Esophagus (tissue), 2 donors: ENCODE measurements around the gene TNFSF4. TPM values are rescaled to one million over a fixed set of nuclear protein-coding genes. Genes with fewer than 3 reads are reported as not detected.

Experiments used
- H3K27ac ChIP-seq, 2 donors: one replicate each; pipeline ENCODE4 v1.5.1; 2013; ENCODE audit warnings: low read depth in 2 of 2, mild to moderate bottlenecking in 2 of 2, inconsistent platforms in 1 of 2, low read length in 1 of 2, moderate library complexity in 1 of 2
- H3K27me3 ChIP-seq, 2 donors: one replicate each; pipeline ENCODE4 v1.6.1; 2013; ENCODE audit warnings: low read length in 2 of 2, control low read depth in 1 of 2, mild to moderate bottlenecking in 1 of 2; ENCODE audit not compliant: insufficient read depth in 2 of 2, control insufficient read depth in 1 of 2
- H3K36me3 ChIP-seq, 2 donors: one replicate each; pipeline ENCODE4 v1.6.1; 2013; ENCODE audit warnings: low read length in 1 of 2; ENCODE audit not compliant: control insufficient read depth in 2 of 2, insufficient read depth in 2 of 2
- H3K4me1 ChIP-seq, 2 donors: one replicate each; pipeline ENCODE4 v1.6.1; 2013; ENCODE audit warnings: low read length in 1 of 2; ENCODE audit not compliant: control insufficient read depth in 2 of 2, insufficient read depth in 2 of 2
- H3K4me3 ChIP-seq, 2 donors: one replicate each; pipeline ENCODE4 v1.5.1; 2013; ENCODE audit warnings: low read length in 2 of 2, mild to moderate bottlenecking in 2 of 2, low read depth in 1 of 2, moderate library complexity in 1 of 2
- H3K9me3 ChIP-seq, 2 donors: one replicate each; pipeline ENCODE4 v1.6.1; 2013; ENCODE audit warnings: mild to moderate bottlenecking in 2 of 2, low read depth in 1 of 2, low read length in 1 of 2, moderate library complexity in 1 of 2; ENCODE audit not compliant: control insufficient read depth in 2 of 2, insufficient read depth in 1 of 2
- WGBS, 2 donors: extraction: QIAGEN DNeasy Blood & Tissue Kit; methylation state at CpG; one replicate each; pipeline ENCODE4 v1.1.7; 2013; 5-methylcytosine and 5-hydroxymethylcytosine counted together
- polyA plus RNA-seq, 2 donors: library from polyadenylated mRNA; stranded (reverse); fragments of 200-250 nt; gene quantifications; one replicate each; pipeline ENCODE4 v1.2.3, GENCODE V29; 2013
- donor health status: healthy with polysubstance abuse.
- donor health status: Bipolar disorder and iron deficiency.

TNFSF4 gene
- polyA plus RNA-seq, 2 donors = 0.08 to 0.16 TPM

DNA sequence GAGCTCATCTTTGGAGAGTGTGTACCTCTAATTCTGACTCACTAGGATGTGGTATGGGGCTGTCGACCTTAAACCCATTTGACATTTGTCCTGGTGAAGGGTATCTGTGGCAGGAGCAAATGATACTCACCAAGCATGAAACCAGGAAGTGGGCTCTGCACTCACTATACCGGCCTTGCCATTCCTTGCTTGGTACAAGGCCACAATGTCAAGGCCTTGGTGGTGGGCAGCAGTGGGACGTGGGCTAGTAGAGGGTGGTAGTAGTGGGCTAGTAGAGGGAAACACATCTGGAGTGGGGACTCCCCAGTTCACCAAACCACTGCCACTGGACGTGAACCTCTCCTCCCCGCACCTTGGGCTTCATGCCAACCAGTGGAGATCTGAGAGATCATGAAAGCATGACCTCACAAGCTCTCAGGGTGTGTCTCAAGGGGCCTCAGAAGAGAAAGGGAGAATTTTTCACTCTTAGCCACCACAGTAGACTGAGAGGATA is 11.5 kb downstream of the TNFSF4 start:
- no peaks in the 10 kb centered on the region for H3K27me3 ChIP-seq
- no peak overlapping the region for H3K27ac ChIP-seq
- H3K9me3 ChIP-seq = no peaks in the 10 kb centered on the region
- no peaks in the 10 kb centered on the region for H3K4me1 ChIP-seq
- 71 to 77% methylated on average over 5 of the region's 5 CpGs for WGBS, 2 donors
- H3K4me3 ChIP-seq = no peak overlapping the region
- H3K36me3 ChIP-seq = no peaks in the 10 kb centered on the region

DNA sequence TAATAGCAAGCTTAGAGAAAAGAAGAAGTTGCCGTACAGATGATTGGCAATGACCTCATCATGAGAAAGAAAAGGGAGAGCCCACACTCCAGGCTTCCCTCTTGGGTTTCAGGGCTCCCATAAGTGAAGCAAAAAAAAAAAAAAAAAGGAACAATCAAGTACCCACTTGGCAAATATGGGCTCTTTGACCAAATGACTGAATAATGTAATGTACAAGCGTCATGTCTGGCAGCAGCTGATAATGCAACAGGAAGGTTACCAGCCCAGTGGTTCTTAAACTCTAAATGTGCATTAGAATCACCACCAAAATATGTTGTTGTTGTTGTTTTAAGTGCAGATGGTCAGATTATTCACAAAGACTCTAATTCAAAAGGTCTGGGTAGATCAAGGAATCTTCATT is 13.5 kb downstream of the TNFSF4 start:
- Histone ChIP-seq H3K27ac (no peak overlapping the region), H3K27me3 (no peaks in the 10 kb centered on the region), H3K36me3 (no peaks in the 10 kb centered on the region), H3K4me3 (no peak overlapping the region), H3K4me1 (no peaks in the 10 kb centered on the region), H3K9me3 (no peaks in the 10 kb centered on the region)
- WGBS, 2 donors = 79 to 80% methylated on average over 2 of the region's 2 CpGs

- Histone ChIP-seq H3K4me1 (no peaks in the 10 kb centered on the region), H3K4me3 (no peak overlapping the region), H3K36me3 (no peaks in the 10 kb centered on the region), H3K9me3 (no peaks in the 10 kb centered on the region), H3K27ac (peak overlapping the region; percentile 35 to 50), H3K27me3 (no peaks in the 10 kb centered on the region)
- WGBS, 2 donors = 32 to 36% methylated on average over 2 of the region's 2 CpGs
These were observed 16.0 kb downstream of the TNFSF4 start for GRCh38 chr1:173191011-173191705.

DNA sequence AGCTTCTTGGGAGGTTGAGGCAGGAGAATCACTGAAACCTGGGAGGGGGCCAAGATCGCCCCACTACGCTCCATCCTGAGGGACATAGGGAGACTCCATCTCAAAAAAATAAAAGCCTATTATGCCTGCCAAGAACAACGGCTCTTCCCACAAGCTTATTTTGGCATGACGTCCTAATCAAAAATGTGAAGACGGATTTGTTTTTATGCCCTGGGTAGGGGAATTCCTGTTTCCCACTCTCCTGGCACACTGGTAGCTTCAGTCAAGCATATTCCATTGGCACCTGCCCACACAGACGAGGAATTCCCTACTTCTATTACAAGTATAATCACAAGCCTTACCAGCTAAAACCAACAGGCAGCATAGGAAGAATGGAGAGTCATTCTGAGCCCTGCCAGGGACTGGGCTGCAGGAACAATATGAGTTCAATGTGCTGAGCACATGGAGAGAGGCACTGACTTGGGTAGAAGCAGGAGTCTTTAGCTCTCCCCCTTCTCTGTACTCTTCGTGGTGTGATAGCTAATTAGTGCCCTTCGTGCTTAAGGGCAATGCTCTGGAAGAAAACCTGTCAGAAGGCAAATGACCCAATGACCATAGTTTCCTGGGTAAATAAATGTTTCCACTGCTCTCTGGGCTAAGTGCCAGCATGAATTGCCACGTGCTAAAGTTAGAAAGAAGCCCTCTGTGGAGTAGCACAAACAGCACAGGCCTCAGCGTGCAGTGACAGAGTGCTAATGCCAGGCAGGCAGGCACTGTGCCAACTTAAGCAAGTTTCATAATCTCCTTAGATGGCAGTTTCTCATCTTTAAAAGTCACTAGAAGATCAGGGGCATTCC is 16.8 kb downstream of the TNFSF4 start:
- Histone ChIP-seq H3K4me3 (no peak overlapping the region), H3K27ac (peak overlapping the region; percentile 68 to 79), H3K9me3 (no peaks in the 10 kb centered on the region), H3K36me3 (no peaks in the 10 kb centered on the region), H3K4me1 (no peaks in the 10 kb centered on the region), H3K27me3 (no peaks in the 10 kb centered on the region)
- WGBS, 2 donors = 16 to 31% methylated on average over 10 of the region's 10 CpGs

DNA sequence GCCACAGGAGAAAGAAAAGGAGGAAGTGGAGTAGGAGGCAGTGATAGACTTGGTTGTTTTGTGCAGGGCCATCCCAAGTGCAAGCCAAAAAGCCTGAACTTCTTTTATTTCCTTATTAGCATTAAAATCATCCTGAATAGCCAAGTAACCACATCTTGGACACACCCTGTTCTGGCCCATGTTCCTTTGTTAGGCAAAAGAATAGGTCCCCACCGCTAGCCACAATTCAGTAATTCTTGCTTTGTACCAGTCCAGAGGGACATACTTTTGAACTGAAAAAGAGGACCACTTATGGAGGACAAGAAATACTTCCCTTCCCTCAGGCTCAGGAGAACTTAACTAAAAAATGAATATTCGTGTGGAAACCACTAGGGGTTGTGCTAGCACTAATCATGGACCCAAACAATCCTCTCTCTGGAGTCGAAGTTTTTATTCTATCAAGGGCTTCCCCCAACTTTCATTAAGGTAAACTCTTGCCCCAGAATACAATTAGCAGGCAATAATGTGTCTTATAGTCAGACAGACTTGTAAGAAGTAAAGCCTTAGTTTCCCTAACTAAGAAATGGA is 19.4 kb downstream of the TNFSF4 start:
- no peaks in the 10 kb centered on the region for H3K9me3 ChIP-seq
- no peak overlapping the region for H3K4me3 ChIP-seq
- H3K27me3 ChIP-seq = no peaks in the 10 kb centered on the region
- 83 to 84% methylated on average over 3 of the region's 3 CpGs for WGBS, 2 donors
- no peaks in the 10 kb centered on the region for H3K36me3 ChIP-seq
- no peaks in the 10 kb centered on the region for H3K4me1 ChIP-seq
- no peak overlapping the region for H3K27ac ChIP-seq

- 90 to 96% methylated on average over 4 of the region's 4 CpGs for WGBS, 2 donors
- no peaks in the 10 kb centered on the region for H3K36me3 ChIP-seq
- no peaks in the 10 kb centered on the region for H3K4me1 ChIP-seq
- H3K27me3 ChIP-seq = no peaks in the 10 kb centered on the region
- H3K9me3 ChIP-seq = no peaks in the 10 kb centered on the region
- no peak overlapping the region for H3K4me3 ChIP-seq
- no peak overlapping the region for H3K27ac ChIP-seq
These were observed 25.3 kb downstream of the TNFSF4 start for GRCh38 chr1:173181791-173182190.

- Histone ChIP-seq H3K27ac (no peak overlapping the region), H3K9me3 (peaks cover 4 to 7% of the 10 kb centered on the region in 2 donors), H3K36me3 (no peaks in the 10 kb centered on the region), H3K4me1 (no peaks in the 10 kb centered on the region), H3K4me3 (no peak overlapping the region), H3K27me3 (no peaks in the 10 kb centered on the region)
- 83 to 94% methylated on average over 3 of the region's 3 CpGs for WGBS, 2 donors
These were observed 30.9 kb downstream of the TNFSF4 start for GRCh38 chr1:173176246-173176645.

DNA sequence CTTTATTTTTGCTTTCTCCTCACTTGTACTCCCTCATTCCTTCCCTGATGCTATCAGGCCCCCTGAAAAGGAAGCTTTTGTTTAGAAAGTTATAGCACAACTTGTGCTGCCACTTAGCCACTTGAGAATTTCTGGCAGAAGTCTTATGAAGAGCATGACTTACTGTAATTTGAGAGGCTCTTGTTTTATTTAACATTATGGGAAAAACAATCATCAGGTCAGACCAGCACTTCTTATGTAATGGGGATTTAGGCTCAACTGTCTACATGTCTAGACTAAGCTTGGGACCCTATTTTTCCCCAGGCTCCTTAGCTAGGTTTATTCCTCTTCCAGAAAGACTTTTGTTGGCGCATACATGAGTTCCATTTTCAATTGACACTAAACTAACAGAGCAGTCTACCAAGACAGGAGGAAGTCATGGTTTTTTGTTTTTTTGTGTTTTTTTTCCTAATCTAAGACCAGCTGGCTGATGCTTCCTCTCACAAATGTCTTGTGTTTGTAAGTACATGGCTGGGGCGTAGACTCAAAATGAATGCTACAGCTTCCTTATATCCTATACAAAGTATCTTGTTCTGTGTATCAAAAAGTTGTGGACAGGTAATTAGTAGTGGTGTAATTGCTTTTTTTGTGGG is 31.5 kb downstream of the TNFSF4 start:
- Histone ChIP-seq H3K4me1 (no peaks in the 10 kb centered on the region), H3K36me3 (no peaks in the 10 kb centered on the region), H3K4me3 (no peak overlapping the region), H3K27ac (no peak overlapping the region), H3K9me3 (peaks cover 4 to 7% of the 10 kb centered on the region in 2 donors), H3K27me3 (no peaks in the 10 kb centered on the region)
- WGBS, 2 donors = 68 to 73% methylated on average over 2 of the region's 2 CpGs

DNA sequence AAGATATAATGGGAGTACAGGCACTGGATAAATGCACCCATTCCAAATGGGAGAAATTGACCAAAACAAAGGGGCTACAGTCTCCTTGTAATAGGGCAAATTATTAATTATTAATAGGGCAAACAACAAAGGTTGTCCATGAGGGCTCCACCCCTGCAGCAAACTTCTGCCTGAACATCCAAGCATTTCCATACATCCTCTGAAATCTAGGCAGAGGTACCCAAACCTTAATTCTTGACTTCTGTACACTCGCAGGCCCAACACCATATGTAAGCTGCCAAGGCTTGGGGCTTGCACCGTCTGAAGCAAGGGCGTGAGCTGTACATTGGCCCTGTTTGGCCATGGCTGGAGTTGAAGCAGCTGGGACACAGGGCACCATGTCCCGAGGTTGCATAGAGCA is 33.7 kb downstream of the TNFSF4 start:
- no peaks in the 10 kb centered on the region for H3K4me1 ChIP-seq
- H3K27me3 ChIP-seq = no peaks in the 10 kb centered on the region
- H3K27ac ChIP-seq = no peak overlapping the region
- no peak overlapping the region for H3K4me3 ChIP-seq
- 86 to 90% methylated on average over 4 of the region's 4 CpGs for WGBS, 2 donors
- no peaks in the 10 kb centered on the region for H3K36me3 ChIP-seq
- H3K9me3 ChIP-seq = peaks cover 4 to 7% of the 10 kb centered on the region in 2 donors
